ENCODE results near the gene TCF12.

- TF ChIP-seq CTCF (IDR thresholded peaks at IDR 0.05; ENCODE audit: insufficient read depth, low read depth, low read length), result no peak
- no peak for TF ChIP-seq EZH2 (IDR thresholded peaks at IDR 0.05; ENCODE audit: insufficient read depth, low read length)
Observed at GRCh38 chr15:57098896-57099295, 180.5 kb downstream of the TCF12 start.
